ENCODE results near the gene CNKSR1. TPM values are rescaled to one million over a fixed set of nuclear protein-coding genes. Genes with fewer than 3 reads are reported as not detected.

CNKSR1 gene
- total and polyA plus RNA-seq, 2 of the 8 experiments (the other 6 are each of a cell fraction or from before 2014, with no cell fraction given): 13.9 to 14.5 TPM

GRCh38 chr1:26191739-26192138, 14.4 kb downstream of the CNKSR1 start:
- Histone ChIP-seq H2AK5ac (ENCODE audit: low read depth, low read length) (no peak overlapping the region), H3K4me2 (ENCODE audit: insufficient read depth in 1 of 2, low read depth in 2 of 2, low read length in 2 of 2) (no peak overlapping the region), H2BK5ac (ENCODE audit: low read depth, low read length) (0 out of 2 replicates have a peak overlapping the region, but pooled peaks have one; percentile 18), H2BK15ac (ENCODE audit: low read length) (no peak overlapping the region; the same call in 1 of the 2 replicates), H3K9ac (replicated peaks in 1 of 4; ENCODE audit: extremely low read depth in 1 of 4, low read depth in 3 of 4, low read length in 3 of 4) (no peak overlapping the region), H3K79me1 (ENCODE audit: low read depth, low read length) (no peaks in the 10 kb centered on the region), H2AFZ (ENCODE audit: low read length) (no peak overlapping the region), H3K4me1 (replicated peaks in 1 of 4; ENCODE audit: control insufficient read depth in 3 of 4, insufficient read depth in 4 of 4, low read length in 3 of 4) (peaks cover 0 to 7% (median 2%) of the 10 kb centered on the region in 4 experiments; a peak in 3 of 7 replicates), H2BK120ac (replicated peaks; ENCODE audit: low read depth, low read length) (no peak overlapping the region), H4K5ac (ENCODE audit: insufficient read length, low read depth, low read length) (no peak overlapping the region), H2BK12ac (ENCODE audit: low read depth, low read length) (no peak overlapping the region), H3K4ac (replicated peaks; ENCODE audit: insufficient read length, low read depth, low read length) (peak overlapping the region; percentile 44), H3K18ac (ENCODE audit: extremely low read depth, low read length) (no peak overlapping the region), H3K79me2 (ENCODE audit: control insufficient read depth in 1 of 2, insufficient read depth in 2 of 2, low read length in 2 of 2) (no peaks in the 10 kb centered on the region), H3K36me3 (ENCODE audit: control insufficient read depth in 2 of 4, insufficient read depth in 4 of 4, low read length in 3 of 4) (0 out of 8 replicates have a peak, but pooled peaks cover 0 to 6% (median 0%) of the 10 kb centered on the region in 4 experiments), H2BK20ac (ENCODE audit: low read length) (no peak overlapping the region), H3K27ac (ENCODE audit: low read depth, low read length) (no peak overlapping the region), H3K23me2 (ENCODE audit: low read depth, low read length) (no peaks in the 10 kb centered on the region; the same call in 1 of the 2 replicates), H3K14ac (ENCODE audit: insufficient read length) (no peak overlapping the region), H4K8ac (ENCODE audit: extremely low read depth, insufficient read depth, low read length) (no peak overlapping the region), H4K91ac (replicated peaks; ENCODE audit: insufficient read length, low read length) (no peak overlapping the region), H4K20me1 (replicated peaks in 1 of 2; ENCODE audit: control insufficient read depth in 1 of 2, insufficient read depth in 2 of 2, low read length in 2 of 2) (no peaks in the 10 kb centered on the region), H3K4me3 (ENCODE audit: extremely low read depth in 1 of 4, insufficient read depth in 2 of 4, low read depth in 3 of 4, low read length in 4 of 4) (no peak overlapping the region), H3K27me3 (replicated peaks in 1 of 4; ENCODE audit: control insufficient read depth in 3 of 4, extremely low read depth in 1 of 4, insufficient read depth in 3 of 4, low read length in 3 of 4) (no peaks in the 10 kb centered on the region), H3K23ac (ENCODE audit: insufficient read length) (no peak overlapping the region), H3K56ac (replicated peaks; ENCODE audit: insufficient read length, low read depth, low read length) (no peak overlapping the region), H3K9me3 (ENCODE audit: insufficient read depth in 2 of 2, low read depth in 1 of 2, low read length in 1 of 2) (no peaks in the 10 kb centered on the region)
- ChIA-PET CTCF (ENCODE audit: partially characterized antibody) (interaction anchor here (0.6 to 12.6 kb wide), 9 partner anchors 12 to 345 kb away, joined by 3 to 159 read pairs (median 9); partner anchors contain the start of genes C1orf232, CEP85, CNKSR1 and ZNF593), POLR2A (ENCODE audit: partially characterized antibody) (interaction anchor here (0.6 to 3.2 kb wide), 3 partner anchors 13 to 88 kb away, joined by 3 to 22 read pairs (median 4); partner anchors contain the start of genes CEP85, CNKSR1 and SH3BGRL3)
- WGBS, 2 experiments (ENCODE audit: extremely low coverage in 1 of 2, insufficient coverage in 1 of 2, insufficient read length in 1 of 2, insufficient replicate concordance in 2 of 2, low coverage in 1 of 2, low lambda C conversion rate in 2 of 2, missing lambda C conversion rate in 1 of 2): 82% methylated on average over 3 of the region's 3 CpGs; no CpG with 5 or more reads in 1 of the 2 experiments
- FAIRE-seq (no peak), DNase-seq (ENCODE audit: low read depth in 1 of 2, low spot score in 2 of 2) (no peak)
- TF ChIP-seq USF2 (IDR thresholded peaks at IDR 0.05; ENCODE audit: low read length): no peak
- TF ChIP-seq BACH1 (IDR thresholded peaks at IDR 0.05; ENCODE audit: low read length): no peak
- TF ChIP-seq RNF2 (IDR thresholded peaks at IDR 0.05; ENCODE audit: borderline replicate concordance, low read depth, low read length, missing control alignments, poor library complexity, severe bottlenecking): no peak
- TF ChIP-seq SP4 (IDR thresholded peaks at IDR 0.05; ENCODE audit: low read length): no peak
- no peak for TF ChIP-seq NANOG (IDR thresholded peaks at IDR 0.05; ENCODE audit: insufficient read depth, low read depth, low read length, poor library complexity, severe bottlenecking)
- TF ChIP-seq KDM4A (IDR thresholded peaks at IDR 0.05; ENCODE audit: low read depth, low read length, severe bottlenecking): no peak
- TF ChIP-seq PHF8 (conservative IDR thresholded peaks at IDR 0.05; ENCODE audit: low read depth, low read length): no peak
- TF ChIP-seq EZH2 (IDR thresholded peaks at IDR 0.05; ENCODE audit: low read depth, low read length, severe bottlenecking): no peak
- TF ChIP-seq CHD2 (IDR thresholded peaks at IDR 0.05; ENCODE audit: low read length): no peak
- TF ChIP-seq CBX8 (IDR thresholded peaks at IDR 0.05; ENCODE audit: borderline replicate concordance, low read depth, low read length): no peak
- TF ChIP-seq SIN3A (conservative IDR thresholded peaks at IDR 0.05 in 1 of 2, IDR thresholded peaks at IDR 0.05 in 1 of 2; ENCODE audit: low read depth in 1 of 2, low read length in 2 of 2): no peak
- no peak for TF ChIP-seq POLR2AphosphoS5 (IDR thresholded peaks at IDR 0.05; ENCODE audit: low read depth, low read length)
